K562 (cell line): ENCODE data around the gene MIS18A. TPM values are rescaled to one million over a fixed set of nuclear protein-coding genes. Genes with fewer than 3 reads are reported as not detected.

Experiments used
- ATAC-seq: fragments of 200-7000 bp; cut with Tn5 transposase; 3 replicates; pipeline ENCODE4 v1.9.1; 2020; ENCODE audit warnings: moderate library complexity
- BruUV-seq: library from RNA; stranded (reverse); fragments of 400-500 nt; replicated peaks from 2 replicates; lab custom pipeline; 2021; lab: Mats Ljungman, UMichigan
- CTCF ChIA-PET: fragments of 300-600 bp; formaldehyde crosslinking; extraction: SDS; loops from one replicate; lab custom pipeline; 2021; ENCODE audit warnings: low intra/inter-chr PET ratio; lab: Yijun Ruan, JAX
- POLR2A ChIA-PET: fragments of 300-600, 350-650 bp; sonication (Branson Sonifier 250); formaldehyde crosslinking; extraction: SDS; loops from one replicate; lab custom pipeline; 2021; ENCODE audit warnings: antibody characterized with exemption, inconsistent platforms; lab: Yijun Ruan, JAX
- DNase-seq, 4 experiments: peaks; one replicate each; pipeline versions ENCODE4 v3.0.0 to v3.0.0-alpha.2; 2011 to 2018; ENCODE audit warnings: low spot score in 3 of 4, mixed read lengths in 3 of 4; ENCODE audit errors: extremely low read depth in 1 of 4
- FAIRE-seq: peaks from 2 replicates; lab custom pipeline; 2011; peaks lifted over from hg19 to GRCh38; lab: Jason Lieb, UNC
- H2AFZ ChIP-seq: 2 replicates; pipeline ENCODE4 v1.6.0; 2011; ENCODE audit warnings: low read depth, low read length, control low read depth, inconsistent platforms
- H3K27ac ChIP-seq: fragments of 200-600 bp; 3 replicates; pipeline ENCODE4 v1.8.0; 2011; ENCODE audit warnings: low read depth, mild to moderate bottlenecking, control low read depth, inconsistent platforms, low read length, moderate library complexity, mixed read lengths; ENCODE audit errors: extremely low read depth
- H3K27me3 ChIP-seq, 2 experiments: fragments of 300-600 bp in 1 of 2; 2 replicates in 1 of 2; 3 replicates in 1 of 2; pipeline versions ENCODE4 v1.6.0 to v1.8.0; 2011; ENCODE audit warnings: inconsistent platforms in 2 of 2, low read length in 2 of 2, mild to moderate bottlenecking in 1 of 2, mixed read lengths in 1 of 2, moderate library complexity in 1 of 2; ENCODE audit not compliant: control insufficient read depth in 2 of 2, insufficient read depth in 2 of 2
- H3K36me3 ChIP-seq: fragments of 300-600 bp; 3 replicates; pipeline ENCODE4 v1.8.0; 2011; ENCODE audit warnings: mild to moderate bottlenecking, low read length, inconsistent platforms; ENCODE audit not compliant: control insufficient read depth, insufficient read depth
- H3K4me1 ChIP-seq, 2 experiments: fragments of 200-600 bp in 1 of 2; replicated peaks in 1 of 2; 2 replicates in 1 of 2; 3 replicates in 1 of 2; pipeline versions ENCODE4 v1.5.1 to v1.8.0; 2011; ENCODE audit warnings: inconsistent platforms in 2 of 2, low read length in 2 of 2, mild to moderate bottlenecking in 1 of 2, mixed read lengths in 1 of 2, moderate library complexity in 1 of 2; ENCODE audit not compliant: control insufficient read depth in 2 of 2, insufficient read depth in 2 of 2
- H3K4me2 ChIP-seq: 2 replicates; pipeline ENCODE4 v1.6.1; 2011; ENCODE audit warnings: low read length, control low read depth, inconsistent platforms, mixed read lengths; ENCODE audit not compliant: insufficient read depth
- H3K4me3 ChIP-seq: fragments of 200-600 bp; sonication (generic), shearing (Covaris generic); 2 replicates; pipeline ENCODE4 v1.5.1; 2016; ENCODE audit warnings: control low read depth, inconsistent platforms
- H3K79me2 ChIP-seq: fragments of 200-600 bp; 3 replicates; pipeline ENCODE4 v1.8.0; 2011; ENCODE audit warnings: low read length, inconsistent platforms; ENCODE audit not compliant: control insufficient read depth, insufficient read depth
- H3K9ac ChIP-seq, 2 experiments: 2 replicates each; pipeline versions ENCODE4 v1.6.0 to v1.6.1; 2011; ENCODE audit warnings: low read depth in 2 of 2, low read length in 2 of 2, control low read depth in 1 of 2, inconsistent platforms in 1 of 2, mild to moderate bottlenecking in 1 of 2, mixed read lengths in 1 of 2; ENCODE audit not compliant: insufficient read depth in 1 of 2
- H3K9me1 ChIP-seq: one replicate; pipeline ENCODE4 v1.6.0; 2011; ENCODE audit warnings: inconsistent platforms, mild to moderate bottlenecking, low read length, moderate library complexity; ENCODE audit not compliant: control insufficient read depth, insufficient read depth
- H3K9me3 ChIP-seq: replicated peaks from 2 replicates; pipeline ENCODE4 v1.5.1; 2011; ENCODE audit warnings: low read depth, low read length, inconsistent platforms; ENCODE audit not compliant: control insufficient read depth, insufficient read depth
- H4K20me1 ChIP-seq: replicated peaks from 2 replicates; pipeline ENCODE4 v1.6.1; 2011; ENCODE audit warnings: low read length, inconsistent platforms, mixed read lengths; ENCODE audit not compliant: control insufficient read depth, insufficient read depth
- EP300 ChIP-seq: IDR thresholded peaks from 2 replicates; pipeline ENCODE4 v1.6.1; 2012; ENCODE audit warnings: low read length, improper control_type of control experiment
- HNRNPUL1 ChIP-seq: fragments of 200-400 bp; formaldehyde crosslinking; IDR thresholded peaks from 2 replicates; pipeline ENCODE4 v1.6.1; 2017; ENCODE audit warnings: low read length
- KDM4B ChIP-seq, 2 experiments: fragments of 450-650 bp in 1 of 2; sonication (generic) in 1 of 2; IDR thresholded peaks; 2 replicates each; pipeline ENCODE4 v1.6.1; 2016 to 2017; ENCODE audit warnings: borderline replicate concordance in 2 of 2, antibody characterized with exemption in 1 of 2, low read depth in 1 of 2, mild to moderate bottlenecking in 1 of 2
- MAFF ChIP-seq: IDR thresholded peaks from 2 replicates; pipeline ENCODE4 v1.6.1; 2012; ENCODE audit warnings: low read length, improper control_type of control experiment
- MAFK ChIP-seq: IDR thresholded peaks from 2 replicates; pipeline ENCODE4 v1.6.1; 2011; ENCODE audit warnings: low read length, improper control_type of control experiment
- POLR2B ChIP-seq: fragments of 450-650 bp; IDR thresholded peaks from 2 replicates; pipeline ENCODE4 v1.6.1; 2018; ENCODE audit warnings: low read depth; ENCODE audit not compliant: partially characterized antibody
- RFX1 ChIP-seq: fragments of 450-650 bp; IDR thresholded peaks from 2 replicates; pipeline ENCODE4 v1.6.1; 2016; ENCODE audit warnings: mild to moderate bottlenecking, moderate library complexity
- TAF15 ChIP-seq: fragments of 200-400 bp; formaldehyde crosslinking; IDR thresholded peaks from 2 replicates; pipeline ENCODE4 v1.6.1; 2017; ENCODE audit warnings: mild to moderate bottlenecking, low read depth, low read length, moderate library complexity
- TCF7L2 ChIP-seq: fragments of 150-350 bp; IDR thresholded peaks from 2 replicates; pipeline ENCODE4 v1.6.1; 2016; ENCODE audit warnings: low read depth, mild to moderate bottlenecking, low read length, moderate library complexity
- ZNF436 ChIP-seq: fragments of 250-450, 450-650 bp; sonication (Bioruptor Pico); formaldehyde crosslinking; IDR thresholded peaks from 2 replicates; pipeline ENCODE4 v1.7.0; 2020; ENCODE audit warnings: mild to moderate bottlenecking
- WGBS: fragments of 100-300 bp; shearing (Covaris generic); methylation state at CpG from one replicate; pipeline ENCODE4 v1.1.6; 2016; ENCODE audit warnings: low coverage, mixed read lengths; ENCODE audit not compliant: insufficient coverage; ENCODE audit errors: missing lambda C conversion rate; 5-methylcytosine and 5-hydroxymethylcytosine counted together
- in situ Hi-C: fragments of 300-500 bp; cut with MboI; formaldehyde crosslinking; loops from 4 replicates; pipeline ENCODE4 v1.15.0; 2018; ENCODE audit warnings: inconsistent platforms, mixed read lengths
- intact Hi-C: fragments of 100-400 bp; cut with micrococcal nuclease; formaldehyde crosslinking; loops from 2 replicates; pipeline ENCODE4 v1.14.2; 2022
- polyA plus RNA-seq, 8 experiments: library from polyadenylated mRNA; depleted of rRNA in 4 of 8; stranded (reverse) in 5 of 8; unstranded in 3 of 8; fragments of >200 nt; fragmentation: Nextera tagmentation in 2 of 8; fragmentation: Illumina TruSeq in 1 of 8; extraction: Ambion mirVana in 2 of 8; extraction: Trizol in 1 of 8; gene quantifications; 2 replicates each; pipeline versions ENCODE4 v1.2.1 to v1.2.3, GENCODE V29; 2011 to 2014; ENCODE audit warnings: inconsistent platforms in 1 of 8, missing spikeins in 1 of 8
- total RNA-seq, 7 experiments: library from RNA; depleted of rRNA in 6 of 7; stranded (reverse); fragments of >200 nt in 6 of 7; fragmentation: Illumina TruSeq in 2 of 7; extraction: Trizol in 2 of 7; gene quantifications; 2 replicates each; pipeline versions ENCODE4 v1.2.1 to v1.2.3, GENCODE V29; 2011 to 2021; ENCODE audit warnings: low replicate concordance in 1 of 7
- TF ChIP-seq, protein P1 (sequence below): sonication (generic); formaldehyde crosslinking; IDR thresholded peaks from 2 replicates; pipeline ENCODE4 v1.9.0; 2022; ENCODE audit warnings: mild to moderate bottlenecking, missing genetic modification reagents
- TF ChIP-seq, protein P2 (sequence below): sonication (generic); formaldehyde crosslinking; IDR thresholded peaks from 2 replicates; pipeline ENCODE4 v1.8.1; 2022; ENCODE audit warnings: missing genetic modification reagents

Gene MIS18A
- total and polyA plus RNA-seq, 9 of the 15 experiments (the other 6 are each of a cell fraction or from before 2014, with no cell fraction given), result 17.7 to 75.3 (median 60.3) TPM

GRCh38 chr21:32245971-32246370 lies 32.9 kb downstream of the MIS18A start:
- no peak overlapping the region for H2AFZ ChIP-seq
- ChIA-PET CTCF (no interaction called here), POLR2A (no interaction called here)
- H3K4me2 ChIP-seq, result no peak overlapping the region
- no peaks in the 10 kb centered on the region for H3K4me1 ChIP-seq
- WGBS, result 0% methylated on average over 6 of the region's 8 CpGs
- H3K4me3 ChIP-seq, result no peak overlapping the region
- intact Hi-C loops, result no loop called here
- no peak overlapping the region for H3K27ac ChIP-seq
- TF ChIP-seq MAFF (no peak), RFX1 (no peak), KDM4B (IDR thresholded peaks at IDR 0.05; ENCODE audit: borderline replicate concordance in 2 of 2, low read depth in 1 of 2) (no peak), TAF15 (no peak), EP300 (no peak), ZNF436 (CRISPR knock-in tag) (no peak), POLR2B (no peak), TCF7L2 (no peak), MAFK (no peak), HNRNPUL1 (no peak)
- TF ChIP-seq, protein P1, sequence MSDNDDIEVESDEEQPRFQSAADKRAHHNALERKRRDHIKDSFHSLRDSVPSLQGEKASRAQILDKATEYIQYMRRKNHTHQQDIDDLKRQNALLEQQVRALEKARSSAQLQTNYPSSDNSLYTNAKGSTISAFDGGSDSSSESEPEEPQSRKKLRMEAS, result no peak
- TF ChIP-seq, protein P2, sequence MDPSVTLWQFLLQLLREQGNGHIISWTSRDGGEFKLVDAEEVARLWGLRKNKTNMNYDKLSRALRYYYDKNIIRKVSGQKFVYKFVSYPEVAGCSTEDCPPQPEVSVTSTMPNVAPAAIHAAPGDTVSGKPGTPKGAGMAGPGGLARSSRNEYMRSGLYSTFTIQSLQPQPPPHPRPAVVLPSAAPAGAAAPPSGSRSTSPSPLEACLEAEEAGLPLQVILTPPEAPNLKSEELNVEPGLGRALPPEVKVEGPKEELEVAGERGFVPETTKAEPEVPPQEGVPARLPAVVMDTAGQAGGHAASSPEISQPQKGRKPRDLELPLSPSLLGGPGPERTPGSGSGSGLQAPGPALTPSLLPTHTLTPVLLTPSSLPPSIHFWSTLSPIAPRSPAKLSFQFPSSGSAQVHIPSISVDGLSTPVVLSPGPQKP (CRISPR knock-in tag), result no peak
- no peaks in the 10 kb centered on the region for H3K79me2 ChIP-seq
- FAIRE-seq (no peak), ATAC-seq (no peak), DNase-seq (no peak)
- no TSS peak for BruUV-seq
- H3K9ac ChIP-seq, result no peak overlapping the region
- no peaks in the 10 kb centered on the region for H3K36me3 ChIP-seq
- H3K9me3 ChIP-seq, result no peaks in the 10 kb centered on the region
- in situ Hi-C loops, result loop anchor here (10.0 kb wide), 1 partner anchor 451 kb away; no protein-coding TSS in a partner anchor
- H4K20me1 ChIP-seq, result no peaks in the 10 kb centered on the region
- H3K27me3 ChIP-seq, result peaks cover 51 to 64% of the 10 kb centered on the region in 2 experiments
- no peaks in the 10 kb centered on the region for H3K9me1 ChIP-seq
